NCI-H1048 (cell line): ENCODE results near the gene GALNT12.

ENCODE experiments used
- DNase-seq: peaks from one replicate; lab custom pipeline; 2025; lab: John Stamatoyannopoulos, UW

GALNT12 gene

DNA sequence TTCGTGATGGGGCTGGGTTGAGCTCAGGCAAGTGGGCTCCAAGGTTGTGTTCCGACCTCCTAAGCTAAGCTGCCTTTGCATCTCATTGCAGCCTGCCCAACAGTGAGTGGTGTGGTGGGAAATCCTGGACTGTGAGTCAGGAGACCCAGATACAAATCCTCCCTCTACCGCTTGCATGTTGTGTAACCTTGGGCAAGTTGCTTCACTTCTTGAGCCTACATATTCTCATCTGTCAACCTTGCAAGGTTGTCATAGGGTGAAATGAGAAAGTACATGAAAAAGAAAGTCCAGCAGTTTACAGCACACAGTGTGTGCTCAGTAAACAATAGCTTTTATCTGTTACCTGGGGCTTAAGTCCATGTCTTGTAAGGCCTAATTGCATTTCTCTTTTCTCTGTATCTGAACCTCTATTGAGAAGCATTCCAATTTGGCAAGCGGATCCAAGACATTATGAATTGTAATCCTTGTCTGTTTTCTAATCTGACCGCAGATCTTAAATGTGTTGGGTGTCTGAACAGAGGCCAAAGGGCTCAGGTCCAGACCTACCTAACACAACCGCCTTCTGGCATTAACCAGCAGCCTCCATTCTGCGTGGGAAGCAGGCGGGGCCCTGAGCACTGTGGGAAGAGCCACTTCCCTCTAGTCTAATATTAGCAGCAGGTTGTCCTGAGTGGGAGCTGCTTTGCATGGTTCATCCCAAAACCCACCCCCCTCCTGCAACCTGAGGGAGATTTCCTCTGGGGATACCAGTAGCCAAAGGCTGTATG is 1.8 kb upstream of the GALNT12 start:
- no peak for DNase-seq

DNA sequence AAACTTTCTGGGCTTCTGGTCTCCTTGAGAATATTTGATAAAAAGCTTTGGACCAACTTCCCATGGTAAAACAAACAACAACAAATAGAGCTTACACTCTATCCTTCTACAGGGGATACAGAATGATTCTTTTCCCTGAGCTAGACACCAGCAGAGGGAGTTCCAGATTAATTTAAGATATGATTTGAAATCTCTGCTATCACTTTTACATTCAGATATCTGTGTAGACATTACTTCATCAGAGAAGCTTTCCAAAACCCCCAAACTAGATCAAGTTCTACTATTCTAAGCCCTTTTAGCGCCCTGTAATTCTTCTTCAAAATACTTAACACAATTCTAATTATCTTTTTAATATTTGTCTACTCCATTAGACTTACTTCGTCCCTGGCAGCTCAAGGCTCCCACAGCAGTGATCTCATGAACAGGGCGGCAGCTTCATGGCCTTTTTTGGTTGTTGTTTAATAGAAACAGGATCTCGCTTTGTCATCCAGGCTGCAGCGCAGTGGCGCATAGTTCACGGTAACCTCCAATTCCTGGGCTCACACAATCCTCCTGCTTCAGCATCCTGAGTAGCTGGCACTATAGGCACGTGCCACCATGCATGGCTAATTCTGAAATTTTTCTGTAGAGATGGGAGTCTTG is 955 bp upstream of the GALNT12 start:
- no peak for DNase-seq

DNA sequence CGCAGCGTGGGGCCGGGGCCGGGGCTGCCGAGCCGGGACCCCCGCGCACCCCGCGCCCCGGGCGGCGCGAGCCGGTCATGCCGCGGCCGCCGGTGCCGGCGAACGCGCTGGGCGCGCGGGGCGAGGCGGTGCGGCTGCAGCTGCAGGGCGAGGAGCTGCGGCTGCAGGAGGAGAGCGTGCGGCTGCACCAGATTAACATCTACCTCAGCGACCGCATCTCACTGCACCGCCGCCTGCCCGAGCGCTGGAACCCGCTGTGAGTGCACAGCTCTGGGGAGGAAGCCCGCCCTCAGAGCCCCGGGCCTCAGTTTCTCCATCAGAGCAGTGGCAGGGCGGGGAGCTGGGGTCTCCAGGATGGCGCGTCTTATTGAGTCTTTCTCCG is 335 bp downstream of the GALNT12 start:
- no peak for DNase-seq

DNA sequence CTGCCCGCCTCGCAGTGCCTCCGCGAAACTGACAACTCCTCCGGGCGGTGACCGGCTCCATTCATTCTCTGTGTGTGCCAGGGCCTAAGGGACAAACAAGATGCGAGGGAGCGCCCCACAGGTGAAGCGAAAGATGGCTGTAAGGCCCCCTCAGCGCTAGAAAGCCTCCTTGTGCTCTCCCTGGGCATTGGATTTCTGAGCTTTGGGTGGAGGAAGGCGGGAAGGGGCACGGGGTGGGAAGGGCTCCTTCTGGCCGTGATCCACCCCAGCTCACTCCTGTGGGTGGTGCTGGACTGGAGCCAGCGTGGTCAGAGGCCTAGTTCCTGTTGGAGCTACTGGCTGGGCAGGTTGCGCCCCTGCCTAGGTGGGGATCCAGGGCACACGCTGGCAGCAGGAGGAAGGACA is 943 bp downstream of the GALNT12 start:
- no peak for DNase-seq

DNA sequence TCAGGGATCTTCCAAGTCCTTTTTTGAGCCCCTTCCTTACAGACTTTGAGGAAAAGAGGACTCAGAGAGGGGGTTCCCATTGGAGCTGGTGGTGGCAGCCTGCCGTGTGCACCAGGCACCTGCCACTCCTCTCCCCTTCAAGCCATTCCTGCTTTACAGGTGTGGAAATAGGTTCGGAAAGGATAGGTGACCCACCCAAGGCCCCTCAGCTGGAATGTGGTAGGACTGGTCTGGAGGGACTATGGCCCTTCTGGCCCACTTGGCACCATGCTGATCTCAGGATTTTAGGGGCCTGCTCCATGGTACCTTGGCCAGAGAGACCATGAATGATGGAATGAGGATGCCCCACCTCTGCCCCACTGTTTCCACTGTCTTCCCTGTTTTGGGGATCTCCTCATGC is 1.4 kb downstream of the GALNT12 start:
- DNase-seq, result no peak

DNA sequence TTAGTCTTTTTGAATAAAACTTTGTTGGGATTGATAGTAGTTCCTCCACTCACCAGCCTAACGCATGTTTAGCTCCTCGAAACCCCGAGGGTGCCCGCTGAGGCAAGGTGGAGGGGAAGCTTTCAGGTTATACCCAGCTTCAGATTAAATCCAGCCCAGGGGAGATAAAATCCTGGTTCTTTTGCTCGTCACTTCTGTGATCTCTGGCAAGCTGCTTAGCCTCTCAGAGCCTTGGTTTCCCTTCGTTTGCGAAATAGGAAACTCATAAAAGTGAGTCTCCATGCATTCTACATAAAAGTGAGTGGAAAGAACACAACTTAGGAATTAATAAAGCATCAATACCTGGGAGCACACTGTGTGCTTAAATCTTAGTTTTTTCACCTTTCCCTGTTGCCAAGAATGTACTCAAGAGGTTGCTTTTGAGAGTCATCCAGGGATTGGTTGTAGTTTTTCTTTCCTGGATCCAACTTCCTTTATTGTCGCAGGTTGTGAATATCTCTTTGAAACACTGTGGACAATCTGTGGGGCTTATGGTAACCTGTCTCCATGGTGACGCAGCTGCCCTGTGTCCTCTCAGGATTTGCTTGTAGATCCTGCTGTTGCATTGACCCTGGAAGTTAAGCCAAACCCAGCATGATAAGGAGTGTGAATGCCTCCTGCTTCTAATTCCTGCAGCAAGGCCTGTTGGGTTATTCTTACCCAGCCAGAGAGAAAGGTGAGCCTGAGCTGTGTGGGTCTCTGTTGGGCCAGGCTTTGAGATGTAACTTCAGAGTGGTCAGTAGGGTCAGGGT is 2.0 kb downstream of the GALNT12 start:
- no peak for DNase-seq

DNA sequence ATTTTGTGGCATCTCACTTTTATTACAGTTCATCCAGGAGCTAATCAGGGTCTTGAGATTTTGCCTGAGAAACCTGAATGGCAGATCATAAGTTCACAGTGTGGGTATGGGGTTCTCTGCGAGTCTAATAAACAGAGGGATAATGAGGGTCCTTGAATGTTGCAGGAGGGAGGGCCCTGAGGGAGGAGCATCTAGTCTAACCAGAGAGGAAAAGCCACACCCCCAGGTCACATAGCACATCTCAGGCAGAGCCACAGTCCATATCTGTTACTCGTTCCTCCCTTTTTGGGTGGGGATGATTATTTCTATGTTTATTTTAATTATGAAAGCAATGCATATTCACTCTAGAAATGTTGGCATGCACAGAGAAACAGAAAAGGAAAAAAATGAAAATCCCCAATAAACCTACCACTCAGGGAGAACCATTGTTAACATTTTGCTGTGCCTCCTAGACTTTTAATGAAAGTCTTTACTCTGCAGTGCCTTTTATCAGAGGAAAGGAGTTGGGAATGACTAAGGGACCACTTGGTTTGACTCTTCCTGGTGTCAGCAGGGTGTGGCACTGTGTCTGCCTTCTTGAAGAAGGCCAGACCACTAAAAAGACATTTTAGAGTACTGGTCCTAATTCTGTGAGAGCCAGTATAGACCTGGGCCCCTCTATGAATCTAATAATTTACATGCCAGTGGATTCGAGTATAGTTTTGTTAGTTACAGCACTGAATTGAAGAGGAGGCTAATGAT is 2.8 kb downstream of the GALNT12 start:
- no peak for DNase-seq

DNA sequence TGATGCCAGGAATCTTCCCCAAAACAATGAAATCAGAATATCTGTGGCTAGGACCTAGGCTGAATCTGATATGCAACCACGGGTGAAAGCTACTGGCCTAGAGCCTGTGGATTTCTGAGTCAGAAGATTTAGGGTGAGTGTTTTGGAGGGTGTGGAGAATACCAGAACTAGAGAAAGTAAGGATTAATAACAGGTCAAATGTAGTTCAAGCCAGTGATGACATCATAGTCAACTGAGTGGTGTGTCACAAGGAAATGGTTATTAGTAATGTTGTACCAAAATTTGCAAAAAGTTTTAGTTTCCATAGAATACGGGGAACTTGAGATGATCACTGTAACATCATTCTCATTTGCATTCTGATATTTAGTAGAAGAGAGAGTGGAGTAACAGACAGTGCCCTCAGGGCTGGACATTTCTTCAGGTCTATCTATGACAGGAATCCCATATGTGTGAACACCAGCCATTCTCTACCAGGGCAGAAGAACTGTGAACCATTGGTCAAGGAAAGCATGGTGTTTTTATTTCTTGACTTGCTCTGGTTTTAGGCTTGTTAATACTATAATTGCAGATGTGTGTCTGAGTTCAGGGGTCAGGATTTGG is 3.7 kb downstream of the GALNT12 start:
- no peak for DNase-seq

DNA sequence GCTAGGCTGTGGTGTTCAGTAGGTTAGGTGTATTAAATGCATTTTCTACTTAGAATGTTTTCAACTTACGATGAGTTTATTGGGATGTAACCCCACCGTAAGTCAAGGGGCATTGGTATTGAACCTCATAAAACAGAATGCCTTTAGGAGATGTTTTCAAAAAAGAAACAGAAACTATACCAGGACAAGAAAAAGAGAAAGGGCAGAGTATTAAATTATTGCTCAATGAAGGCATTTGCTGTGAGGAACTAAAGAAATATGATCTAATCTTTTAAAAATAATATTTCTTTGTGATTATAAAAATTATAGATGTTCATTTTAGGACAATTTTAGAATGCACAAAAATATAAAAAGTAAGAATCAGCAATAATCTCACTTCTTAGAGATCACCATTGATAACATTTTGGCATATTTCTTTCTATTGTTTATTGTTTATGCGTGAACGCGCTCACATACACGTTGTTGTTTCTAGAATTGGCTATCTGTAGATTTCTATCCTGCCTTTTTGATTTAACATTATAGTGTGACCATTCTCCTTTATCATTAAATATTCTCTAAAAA is 8.0 kb downstream of the GALNT12 start:
- DNase-seq, result no peak

DNA sequence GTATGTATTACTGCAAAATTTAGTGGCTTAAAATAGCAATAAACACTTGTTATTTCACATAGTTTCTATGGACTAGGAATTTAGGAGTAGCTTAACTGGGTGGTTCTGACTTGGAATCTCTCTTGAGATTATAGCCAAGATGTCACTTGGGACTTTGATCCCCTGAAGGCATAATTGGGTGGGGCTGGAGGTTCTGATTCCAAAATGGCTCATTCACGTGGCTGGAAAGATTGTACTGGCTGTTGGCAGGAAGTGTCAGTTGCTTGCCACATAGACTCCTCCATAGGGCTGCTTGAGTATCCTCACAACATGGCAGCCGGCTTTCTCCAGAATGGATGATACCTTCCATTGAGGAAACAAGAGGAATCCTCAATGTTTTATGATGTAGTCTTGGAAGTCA is 11.3 kb downstream of the GALNT12 start:
- no peak for DNase-seq

DNA sequence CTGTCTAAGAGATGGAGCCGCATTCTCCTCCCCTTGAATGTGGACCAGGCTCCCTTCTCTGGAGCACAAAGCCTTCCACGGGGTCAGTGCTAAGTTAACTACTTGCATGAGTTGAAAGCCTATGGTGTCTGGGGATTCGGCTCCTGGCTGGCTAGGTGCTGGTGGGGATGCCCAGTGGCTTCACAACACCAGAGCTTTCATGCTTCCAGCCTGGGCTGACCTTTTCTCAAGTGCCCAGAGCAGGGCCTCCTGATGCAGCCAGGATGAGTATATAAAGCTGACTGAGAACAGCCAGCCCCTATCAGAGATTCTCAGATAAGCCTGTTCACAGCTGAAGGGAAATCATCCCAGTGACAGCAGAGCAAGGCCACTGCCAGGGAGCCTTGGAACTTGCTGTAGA is 11.8 kb downstream of the GALNT12 start:
- no peak for DNase-seq

DNA sequence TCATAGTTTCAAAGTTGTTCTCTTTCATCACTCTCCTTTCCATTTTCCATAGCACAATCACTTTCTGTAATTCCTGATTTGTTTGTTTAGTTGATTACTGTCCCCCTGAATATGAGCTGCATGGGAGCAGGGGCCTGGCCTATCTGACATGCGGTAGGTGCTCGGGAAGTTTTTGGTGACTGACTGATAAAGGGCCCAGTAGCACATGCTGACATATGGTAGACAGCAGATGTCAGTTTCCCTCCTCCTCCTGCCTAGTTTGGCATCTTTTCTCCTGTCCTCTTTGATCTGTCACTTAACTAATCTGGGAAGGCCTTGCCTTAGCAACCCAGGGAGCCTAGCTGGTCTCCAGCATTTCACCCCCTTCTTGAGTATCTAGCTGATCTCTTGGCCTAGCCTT is 14.4 kb downstream of the GALNT12 start:
- DNase-seq, result no peak

DNA sequence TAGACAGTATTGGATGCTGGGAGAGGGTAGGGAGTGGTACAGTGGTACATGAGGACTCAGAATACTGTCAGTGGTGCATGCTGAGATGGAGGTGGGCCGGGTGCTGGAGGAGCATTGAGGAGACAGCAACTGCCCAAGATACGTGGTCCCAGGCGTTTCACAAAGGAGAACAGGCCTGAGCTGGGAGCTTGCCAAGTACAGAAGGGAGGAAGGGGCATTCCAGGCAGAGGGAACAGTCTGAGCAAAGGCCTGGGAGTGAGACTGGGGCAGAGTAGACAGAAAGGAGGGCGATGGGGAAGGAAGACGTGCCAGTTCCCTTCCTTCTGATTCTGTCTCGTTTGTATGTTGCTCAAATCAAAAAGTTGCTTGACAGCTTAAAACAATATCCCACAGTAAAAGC is 15.2 kb downstream of the GALNT12 start:
- no peak for DNase-seq

DNA sequence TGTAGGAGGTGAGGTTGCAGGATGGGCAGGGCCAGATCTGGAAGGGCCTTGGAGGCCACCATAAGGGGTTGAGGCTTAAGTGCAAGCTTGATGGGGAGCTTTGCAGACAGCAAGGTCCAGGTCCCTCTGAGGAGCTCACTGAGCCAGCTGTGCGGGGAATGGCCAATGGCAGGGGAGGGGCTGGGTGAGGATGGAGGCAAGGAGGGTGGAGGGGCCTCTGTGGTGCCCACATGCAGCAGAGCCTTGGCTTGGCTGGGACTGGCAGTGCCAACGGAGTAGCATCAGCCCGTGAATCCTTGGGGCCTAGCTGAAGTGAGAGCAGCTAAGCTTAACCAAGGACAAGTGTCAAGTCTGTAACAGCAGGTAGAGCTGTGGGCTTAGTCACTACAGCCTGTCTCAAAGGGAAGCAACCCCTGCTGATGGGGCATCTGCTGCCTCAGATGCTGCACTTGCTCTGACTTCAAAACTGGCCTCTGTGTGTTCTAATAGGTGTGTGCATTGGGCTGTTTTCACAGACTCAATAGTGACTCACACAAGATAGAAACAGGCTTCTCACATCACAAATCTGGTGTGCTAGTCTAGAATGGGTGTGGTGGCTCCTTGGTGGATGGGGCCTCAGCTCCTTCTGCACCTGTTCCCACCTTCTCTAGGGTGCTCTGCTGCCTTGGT is 16.3 kb downstream of the GALNT12 start:
- DNase-seq, result no peak

DNA sequence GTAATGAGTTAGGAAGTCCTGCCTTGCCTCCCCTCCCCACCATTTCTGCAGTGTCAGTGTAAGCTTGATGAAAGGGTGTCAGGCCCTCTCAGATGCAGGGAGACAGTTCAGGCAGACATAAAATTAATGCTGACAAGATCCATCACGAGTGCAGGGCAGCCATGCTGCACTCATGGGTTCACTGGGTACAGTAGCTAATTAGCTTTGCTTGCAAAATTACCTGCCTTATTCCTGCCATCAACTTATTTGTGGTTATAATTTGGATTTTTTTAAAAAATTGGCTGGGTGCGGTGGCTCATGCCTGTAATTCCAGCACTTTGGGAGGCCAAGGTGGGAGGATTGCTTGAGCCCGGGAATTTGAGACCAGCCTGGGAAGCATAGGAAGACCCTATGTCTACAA is 17.9 kb downstream of the GALNT12 start:
- DNase-seq, result no peak

DNA sequence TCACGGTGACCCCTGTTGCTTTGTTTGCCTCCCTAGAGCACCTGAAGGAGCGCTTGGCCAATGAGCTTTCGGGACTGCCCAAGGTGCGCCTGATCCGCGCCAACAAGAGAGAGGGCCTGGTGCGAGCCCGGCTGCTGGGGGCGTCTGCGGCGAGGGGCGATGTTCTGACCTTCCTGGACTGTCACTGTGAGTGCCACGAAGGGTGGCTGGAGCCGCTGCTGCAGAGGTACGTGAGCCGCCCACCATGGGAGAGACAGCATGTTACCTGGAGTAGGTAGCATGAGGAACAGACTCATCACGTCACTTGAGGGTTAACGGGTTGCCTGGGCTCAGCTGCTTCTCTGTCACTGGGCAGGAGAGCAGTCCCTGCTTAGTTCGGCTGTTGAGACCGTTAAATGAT is 19.2 kb downstream of the GALNT12 start:
- no peak for DNase-seq

DNA sequence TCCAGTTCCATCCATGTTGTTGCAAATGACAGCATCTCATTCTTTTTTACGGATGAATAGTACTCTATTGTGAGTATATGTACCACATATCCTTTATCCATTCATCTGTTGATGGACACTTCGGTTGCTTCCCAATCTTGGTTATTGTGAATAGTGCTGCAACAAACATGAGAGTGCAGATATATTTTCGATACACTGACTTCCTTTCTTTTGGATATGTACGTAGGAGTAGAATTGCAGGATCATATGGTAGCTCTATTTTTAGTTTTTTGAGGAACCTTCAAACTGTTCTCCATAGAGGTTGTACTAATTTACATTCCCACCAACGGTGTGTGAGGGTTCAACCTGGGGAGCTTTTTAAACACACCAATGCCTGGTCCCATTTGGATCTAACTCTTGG is 22.3 kb downstream of the GALNT12 start:
- DNase-seq, result no peak

DNA sequence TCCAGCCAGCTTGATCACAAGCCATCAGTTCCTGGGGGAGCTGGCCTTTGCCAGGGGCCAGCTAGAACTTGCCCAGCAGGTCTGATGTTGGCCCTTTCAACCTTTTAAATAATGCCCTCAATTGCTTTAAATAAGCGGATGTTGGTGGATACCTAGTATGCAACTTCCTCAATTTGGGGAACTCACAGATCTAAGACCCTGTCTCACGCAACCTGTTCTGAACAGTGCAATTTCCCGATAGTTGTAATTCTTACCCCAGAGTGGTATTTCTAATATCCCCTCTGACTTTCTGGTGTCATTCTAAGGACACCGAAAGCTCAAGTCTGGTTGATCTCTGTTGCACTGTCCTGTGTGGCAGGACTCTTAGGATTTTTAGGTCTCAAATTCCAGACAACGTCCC is 23.1 kb downstream of the GALNT12 start:
- no peak for DNase-seq

DNA sequence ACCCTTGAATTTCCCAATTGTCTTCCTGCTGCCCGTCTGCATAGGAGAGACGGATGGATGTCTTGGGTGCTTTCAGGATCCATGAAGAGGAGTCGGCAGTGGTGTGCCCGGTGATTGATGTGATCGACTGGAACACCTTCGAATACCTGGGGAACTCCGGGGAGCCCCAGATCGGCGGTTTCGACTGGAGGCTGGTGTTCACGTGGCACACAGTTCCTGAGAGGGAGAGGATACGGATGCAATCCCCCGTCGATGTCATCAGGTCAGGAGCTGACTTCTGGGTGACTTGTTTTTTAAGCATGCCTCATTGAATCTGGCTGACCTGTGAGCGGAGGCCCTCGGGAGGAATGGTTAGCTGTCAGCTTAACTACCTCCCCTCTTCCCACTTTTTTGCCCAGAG is 24.2 kb downstream of the GALNT12 start:
- DNase-seq, result no peak

DNA sequence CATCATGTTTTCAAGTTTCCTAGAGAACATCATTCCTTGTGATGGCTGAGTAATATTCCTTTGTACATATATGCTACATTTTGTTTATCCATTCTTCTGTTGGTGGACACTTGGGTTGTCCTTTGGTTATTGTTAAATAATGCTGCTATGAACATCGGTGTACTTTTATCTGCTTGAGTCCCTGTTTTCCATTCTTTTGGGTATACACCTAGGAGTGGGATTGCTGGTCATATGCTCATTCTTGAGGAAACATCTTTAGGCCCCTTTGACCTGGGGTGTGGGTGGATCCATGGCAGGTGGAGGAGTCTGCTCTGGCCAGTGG is 25.3 kb downstream of the GALNT12 start:
- no peak for DNase-seq
